ENCODE measurements around the gene TIMP4. TPM values are rescaled to one million over a fixed set of nuclear protein-coding genes. Genes with fewer than 3 reads are reported as not detected.

The TIMP4 gene
- total RNA-seq, 1 donor: 12.3 TPM

GRCh38 chr3:12143949-12144504 is 14.7 kb downstream of the TIMP4 start:
- DNase-seq (ENCODE audit: low read depth): peak; percentile 63
- no peak overlapping the region for H3K4me3 ChIP-seq (ENCODE audit: low read depth, low read length)
- no peak for TF ChIP-seq CTCF (IDR thresholded peaks at IDR 0.05; ENCODE audit: insufficient read depth, low read length)

- no peak overlapping the region for H3K4me3 ChIP-seq (ENCODE audit: low read depth, low read length)
- no peak for DNase-seq (ENCODE audit: low read depth)
- no peak for TF ChIP-seq CTCF (IDR thresholded peaks at IDR 0.05; ENCODE audit: insufficient read depth, low read length)
Measured at GRCh38 chr3:12142476-12142875, 16.2 kb downstream of the TIMP4 start.

- TF ChIP-seq CTCF (IDR thresholded peaks at IDR 0.05; ENCODE audit: insufficient read depth, low read length): no peak
- no peak for DNase-seq (ENCODE audit: low read depth)
- no peak overlapping the region for H3K4me3 ChIP-seq (ENCODE audit: low read depth, low read length)
Measured at GRCh38 chr3:12141350-12141749, 17.4 kb downstream of the TIMP4 start.

- peak; percentile 75 for TF ChIP-seq CTCF (IDR thresholded peaks at IDR 0.05; ENCODE audit: insufficient read depth, low read length)
- peak; percentile 79 for DNase-seq (ENCODE audit: low read depth)
Measured at GRCh38 chr3:12139111-12139511, 19.6 kb downstream of the TIMP4 start.

GRCh38 chr3:12138044-12138443 is 20.7 kb downstream of the TIMP4 start:
- peak; percentile 50 for TF ChIP-seq CTCF (IDR thresholded peaks at IDR 0.05; ENCODE audit: insufficient read depth, low read length)
- DNase-seq (ENCODE audit: low read depth): peak; percentile 54
- H3K4me3 ChIP-seq (ENCODE audit: low read depth, low read length): no peak overlapping the region

More at GRCh38 chr3:12139111-12139511, 19.6 kb downstream of the TIMP4 start:
- H3K4me3 ChIP-seq (ENCODE audit: low read depth, low read length): no peak overlapping the region

GRCh38 chr3:12136371-12136770 is 22.3 kb downstream of the TIMP4 start:
- no peak for DNase-seq (ENCODE audit: low read depth)
- no peak for TF ChIP-seq CTCF (IDR thresholded peaks at IDR 0.05; ENCODE audit: insufficient read depth, low read length)

More at GRCh38 chr3:12136371-12136770, 22.3 kb downstream of the TIMP4 start:
- H3K4me3 ChIP-seq (ENCODE audit: low read depth, low read length): no peak overlapping the region

Measured in fibroblast of the aortic adventitia (primary cell).